SJSA1 (cell line): ENCODE results near the gene ITGB7. TPM values are rescaled to one million over a fixed set of nuclear protein-coding genes. Genes with fewer than 3 reads are reported as not detected.

Source experiments
- DNase-seq, 2 experiments: peaks; one replicate each; pipeline ENCODE4 v3.0.0-alpha.2; 2015 to 2020; ENCODE audit warnings: low spot score in 2 of 2, low read depth in 1 of 2
- H3K27ac ChIP-seq: fragments of 250-450 bp; sonication (Bioruptor Pico); 2 replicates; pipeline ENCODE4 v1.5.1; 2020; ENCODE audit warnings: mild to moderate bottlenecking, moderate library complexity
- H3K27me3 ChIP-seq: fragments of 250-450 bp; sonication (Bioruptor Pico); replicated peaks from 2 replicates; pipeline ENCODE4 v1.5.1; 2020; ENCODE audit warnings: mild to moderate bottlenecking, moderate library complexity
- H3K36me3 ChIP-seq: fragments of 250-450 bp; sonication (Bioruptor Pico); 2 replicates; pipeline ENCODE4 v1.5.1; 2020; ENCODE audit warnings: mild to moderate bottlenecking
- H3K4me1 ChIP-seq: fragments of 250-450 bp; sonication (Bioruptor Pico); replicated peaks from 2 replicates; pipeline ENCODE4 v1.6.1; 2021; ENCODE audit warnings: mild to moderate bottlenecking
- H3K4me3 ChIP-seq: fragments of 250-450 bp; sonication (Bioruptor Pico); 2 replicates; pipeline ENCODE4 v1.5.1; 2020; ENCODE audit warnings: mild to moderate bottlenecking
- H3K9me3 ChIP-seq: fragments of 250-450 bp; sonication (Bioruptor Pico); replicated peaks from 2 replicates; pipeline ENCODE4 v1.5.1; 2020; ENCODE audit warnings: mild to moderate bottlenecking
- total RNA-seq: library from RNA; depleted of rRNA; stranded (reverse); fragments of >200 nt; shearing (Covaris generic); gene quantifications from 2 replicates; pipeline ENCODE4 v1.2.3, GENCODE V29; 2014

ITGB7 gene
- total RNA-seq, 1 experiment from 2014 or later: 0.45 TPM

DNA sequence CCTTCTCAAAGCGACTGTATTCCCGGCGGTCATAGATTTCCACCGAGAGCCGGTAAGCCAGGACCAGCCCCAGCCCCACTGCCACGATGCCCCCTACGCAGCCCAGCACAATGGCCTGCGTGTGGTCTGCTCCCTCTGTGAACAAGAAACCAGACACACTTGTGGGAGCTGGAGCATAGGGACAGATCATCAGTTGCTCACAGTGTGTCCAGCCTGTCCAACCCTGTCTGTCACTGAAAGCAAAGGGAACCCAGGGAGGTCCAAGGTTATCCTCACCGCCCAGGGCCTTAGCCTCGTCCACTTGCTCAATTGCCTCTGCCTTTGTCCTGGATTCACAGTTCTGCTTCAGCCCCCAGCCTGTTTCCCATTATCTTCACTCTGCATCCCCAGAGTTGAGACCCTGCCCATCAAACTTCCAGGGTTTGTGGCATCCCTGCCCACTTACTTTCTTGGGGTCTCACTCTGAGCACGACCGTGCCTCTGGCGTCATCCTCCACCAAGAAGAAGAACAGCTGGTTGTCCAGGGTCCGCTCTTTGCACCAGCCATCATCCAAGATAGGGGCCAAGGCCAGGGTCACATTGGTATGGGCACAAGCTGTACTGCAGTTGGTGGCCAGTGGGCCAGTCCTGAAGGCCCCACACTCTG is 15.0 kb downstream of the ITGB7 start:
- H3K4me3 ChIP-seq: no peak overlapping the region
- no peaks in the 10 kb centered on the region for H3K27me3 ChIP-seq
- H3K27ac ChIP-seq: no peak overlapping the region
- H3K9me3 ChIP-seq: no peaks in the 10 kb centered on the region
- peaks cover 5% of the 10 kb centered on the region for H3K36me3 ChIP-seq
- no peak for DNase-seq
- no peaks in the 10 kb centered on the region for H3K4me1 ChIP-seq

DNA sequence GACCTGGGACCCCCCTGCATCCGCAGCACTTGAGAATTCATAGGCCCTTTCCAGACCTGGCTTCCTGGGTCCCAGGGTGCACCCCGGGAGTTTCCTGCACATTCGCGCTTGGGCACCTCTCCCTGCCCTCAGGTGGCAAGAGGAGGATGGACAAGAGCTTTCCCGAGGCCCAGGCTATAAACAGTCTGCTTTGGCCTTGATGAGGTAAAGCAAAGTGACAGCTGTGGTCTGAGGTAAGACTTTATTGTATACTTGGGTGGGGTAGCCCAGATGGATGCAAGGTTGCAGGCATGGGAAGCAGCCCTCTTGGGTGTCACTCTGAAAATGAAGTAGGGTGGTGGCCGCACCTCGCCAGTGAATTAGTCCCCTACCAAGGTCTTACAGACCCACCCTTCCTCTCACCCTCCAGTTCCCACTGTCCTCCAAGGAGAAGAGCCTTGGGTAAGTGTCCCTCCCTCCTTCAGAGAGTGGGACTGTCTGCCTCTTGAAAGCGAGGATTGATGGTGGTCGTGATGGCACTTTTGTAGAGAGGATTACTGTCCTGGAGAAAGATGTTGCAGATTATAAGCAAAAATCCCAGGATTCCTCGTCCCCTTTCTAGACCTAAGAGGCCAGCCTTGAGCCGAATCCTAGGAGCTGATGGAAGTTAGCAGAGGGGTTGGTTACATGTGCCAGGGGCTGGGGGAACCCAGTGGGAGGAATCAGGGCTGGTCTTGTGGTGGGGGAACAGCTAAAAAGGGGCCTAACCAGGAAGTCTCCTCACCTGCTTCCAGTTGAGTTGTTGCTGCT is 15.8 kb downstream of the ITGB7 start:
- Histone ChIP-seq H3K27me3 (no peaks in the 10 kb centered on the region), H3K9me3 (no peaks in the 10 kb centered on the region), H3K4me1 (no peaks in the 10 kb centered on the region), H3K36me3 (peaks cover 12% of the 10 kb centered on the region), H3K4me3 (no peak overlapping the region), H3K27ac (no peak overlapping the region)
- no peak for DNase-seq

DNA sequence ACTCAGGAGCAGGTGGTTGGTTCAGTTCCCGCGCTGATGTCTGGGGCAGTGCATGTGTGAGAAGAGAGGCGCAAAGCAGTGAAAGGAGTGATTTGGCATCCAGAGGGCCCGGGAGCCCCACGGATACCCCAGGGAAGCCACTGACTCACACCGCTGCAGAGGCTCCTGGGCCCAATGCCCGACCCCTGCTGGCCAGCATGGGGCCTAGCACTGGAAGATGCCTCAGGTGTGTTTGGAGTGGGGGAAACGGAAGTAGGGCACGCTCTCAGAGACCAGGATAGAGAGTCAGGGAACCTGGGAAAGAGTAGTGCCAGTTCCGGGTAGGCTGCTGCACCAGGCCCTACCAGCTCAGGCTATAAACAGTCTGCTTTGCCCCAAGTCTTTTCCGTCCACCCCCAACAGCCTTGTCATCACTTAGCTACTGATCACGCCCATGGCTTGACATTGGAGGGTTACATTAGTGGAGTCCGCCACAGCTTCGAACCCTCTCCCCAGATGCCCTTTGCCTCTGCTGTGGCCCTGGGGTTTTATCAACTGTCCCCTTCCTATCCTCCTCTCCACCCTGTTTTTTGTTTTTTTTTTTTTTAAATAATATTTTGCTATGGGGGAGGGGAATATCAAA is 16.8 kb downstream of the ITGB7 start:
- H3K4me3 ChIP-seq: no peak overlapping the region
- no peak for DNase-seq

DNA sequence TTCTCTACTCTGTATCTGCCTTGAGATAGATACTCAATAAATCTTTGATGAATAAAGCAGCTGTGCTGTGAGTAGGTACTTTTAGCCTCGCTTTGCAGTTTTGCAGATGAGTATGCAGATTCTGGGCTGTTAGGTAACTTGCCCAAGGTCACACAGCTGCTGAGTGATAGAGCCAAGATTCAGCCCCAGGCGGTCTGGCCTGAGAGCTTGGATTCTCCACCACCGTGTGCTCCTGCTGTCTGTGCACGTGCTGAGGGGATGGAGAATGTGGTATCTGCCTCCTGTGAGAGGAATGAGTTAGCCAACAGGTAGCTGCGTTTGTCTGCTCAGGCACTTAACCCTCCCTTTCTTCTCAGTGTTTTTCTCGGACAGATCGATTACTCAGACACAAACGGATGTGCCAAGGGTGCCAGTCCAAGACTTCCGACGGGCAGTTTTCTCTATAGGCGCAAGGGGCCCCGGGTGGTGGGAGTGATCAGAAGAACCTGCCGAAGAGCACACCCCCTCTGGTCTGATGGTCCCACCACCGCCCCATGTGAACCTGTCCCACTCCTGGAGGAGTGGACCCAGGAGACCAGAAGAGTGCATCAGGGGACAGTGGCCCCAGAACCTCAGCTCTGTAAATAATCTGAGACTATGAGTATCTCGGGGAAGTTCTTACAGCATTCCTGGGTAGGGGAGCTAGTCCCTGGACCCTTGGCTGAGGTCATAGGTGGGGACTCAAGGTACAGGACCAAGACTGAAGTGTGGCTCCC is 19.7 kb downstream of the ITGB7 start:
- H3K4me3 ChIP-seq: no peak overlapping the region
- H3K36me3 ChIP-seq: peaks cover 49% of the 10 kb centered on the region
- DNase-seq: no peak
- no peak overlapping the region for H3K27ac ChIP-seq
- no peaks in the 10 kb centered on the region; the same call in 1 of the 2 replicates for H3K4me1 ChIP-seq
- no peaks in the 10 kb centered on the region for H3K27me3 ChIP-seq
- H3K9me3 ChIP-seq: no peaks in the 10 kb centered on the region

More for the DNA sequence above, 16.8 kb downstream of the ITGB7 start:
- Histone ChIP-seq H3K4me1 (no peaks in the 10 kb centered on the region), H3K9me3 (no peaks in the 10 kb centered on the region), H3K27me3 (no peaks in the 10 kb centered on the region), H3K27ac (no peak overlapping the region), H3K36me3 (peaks cover 23% of the 10 kb centered on the region)

DNA sequence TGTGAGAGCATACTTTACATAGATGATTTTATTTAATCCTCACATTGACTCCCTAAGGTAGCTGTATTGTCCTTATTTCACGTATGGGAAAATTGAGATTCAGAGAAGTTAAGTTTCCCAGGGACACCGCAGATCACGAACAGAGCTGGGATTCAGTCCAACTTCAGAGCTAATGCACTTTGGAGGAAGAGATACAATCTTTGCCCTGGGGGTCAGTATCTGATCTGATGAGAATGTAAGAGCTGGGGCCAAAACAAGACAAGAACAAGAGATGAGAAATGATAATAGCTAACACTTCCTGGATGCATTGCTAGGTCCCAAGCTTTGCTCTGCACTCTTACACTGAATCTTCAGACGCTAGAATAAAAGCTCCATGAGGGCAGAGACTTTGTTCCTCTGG is 20.3 kb downstream of the ITGB7 start:
- H3K4me1 ChIP-seq: peaks cover 5% of the 10 kb centered on the region
- H3K9me3 ChIP-seq: no peaks in the 10 kb centered on the region
- H3K36me3 ChIP-seq: peaks cover 55% of the 10 kb centered on the region
- H3K4me3 ChIP-seq: no peak overlapping the region
- no peaks in the 10 kb centered on the region for H3K27me3 ChIP-seq
- H3K27ac ChIP-seq: no peak overlapping the region
- no peak for DNase-seq

DNA sequence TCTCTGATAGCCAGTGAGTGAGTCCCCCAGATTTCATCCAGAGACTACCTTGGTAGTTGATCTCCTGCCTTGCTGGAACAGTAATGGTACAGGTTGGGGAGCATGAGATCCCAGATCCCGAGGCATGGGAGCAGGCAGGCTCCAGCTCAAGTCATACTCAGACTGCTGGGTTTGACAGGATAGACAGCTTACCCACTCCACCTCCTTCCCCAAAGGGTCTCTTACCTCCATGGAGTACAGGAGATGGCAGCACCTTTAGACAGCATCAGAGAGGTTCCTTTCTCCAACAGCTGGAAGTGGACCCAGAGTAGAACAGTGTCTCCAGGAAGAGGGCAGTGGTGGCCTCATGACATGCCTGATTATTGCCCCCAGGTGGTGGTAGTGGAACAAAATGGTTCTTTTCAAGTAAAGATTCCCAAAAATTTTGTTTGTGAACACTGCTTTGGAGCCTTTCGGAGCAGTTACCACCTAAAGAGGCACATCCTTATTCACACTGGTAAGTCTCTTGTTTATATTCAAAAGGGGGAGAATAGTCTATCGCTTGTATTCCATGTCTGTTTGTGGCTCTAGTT is 21.4 kb downstream of the ITGB7 start:
- Histone ChIP-seq H3K4me3 (no peak overlapping the region), H3K27ac (no peak overlapping the region), H3K4me1 (peaks cover 9% of the 10 kb centered on the region), H3K9me3 (no peaks in the 10 kb centered on the region), H3K27me3 (no peaks in the 10 kb centered on the region), H3K36me3 (peaks cover 56% of the 10 kb centered on the region)
- no peak for DNase-seq

DNA sequence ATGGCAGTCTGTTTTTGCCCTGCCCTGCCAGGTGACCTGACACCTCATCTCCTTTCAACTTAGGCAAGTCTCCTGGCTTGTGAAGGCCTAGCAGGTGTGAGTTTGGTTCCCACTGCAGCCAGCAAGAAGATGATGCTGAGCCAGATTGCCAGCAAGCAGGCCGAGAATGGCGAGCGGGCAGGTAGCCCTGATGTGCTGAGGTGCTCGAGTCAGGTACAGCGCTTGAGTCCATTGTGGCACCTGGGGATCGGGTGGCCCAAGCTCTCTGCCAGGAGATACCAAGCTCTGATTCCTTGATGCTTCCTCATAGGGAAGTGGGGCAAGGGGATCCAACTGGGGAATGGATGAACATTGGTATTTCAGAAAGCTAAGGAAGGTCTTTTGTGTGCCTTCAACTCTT is 22.2 kb downstream of the ITGB7 start:
- Histone ChIP-seq H3K27me3 (no peaks in the 10 kb centered on the region), H3K36me3 (peaks cover 56% of the 10 kb centered on the region), H3K27ac (no peak overlapping the region), H3K9me3 (no peaks in the 10 kb centered on the region), H3K4me1 (peaks cover 11% of the 10 kb centered on the region), H3K4me3 (no peak overlapping the region)
- DNase-seq: no peak

DNA sequence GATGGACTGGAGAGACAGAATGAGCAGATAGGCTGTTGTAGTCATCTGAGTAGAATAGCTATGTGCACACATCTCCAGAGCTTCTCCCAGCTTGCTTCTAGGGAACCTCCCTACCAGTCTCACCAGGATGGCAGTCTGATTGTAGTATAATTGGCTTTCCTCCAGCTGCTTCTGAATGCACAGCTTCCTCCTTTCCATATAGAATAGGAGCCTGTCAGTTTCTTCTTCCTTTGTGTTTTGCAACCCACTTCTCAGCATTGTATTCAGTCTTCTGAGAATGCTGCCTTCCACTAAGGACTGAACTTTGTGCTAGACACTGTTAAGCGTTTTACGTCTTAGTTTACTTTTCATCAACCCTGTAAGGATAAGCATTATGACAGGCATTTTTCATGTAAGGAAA is 24.1 kb downstream of the ITGB7 start:
- Histone ChIP-seq H3K4me3 (no peak overlapping the region), H3K36me3 (peaks cover 56% of the 10 kb centered on the region), H3K4me1 (peaks cover 13% of the 10 kb centered on the region), H3K27ac (no peak overlapping the region), H3K27me3 (no peaks in the 10 kb centered on the region), H3K9me3 (no peaks in the 10 kb centered on the region)
- no peak for DNase-seq

DNA sequence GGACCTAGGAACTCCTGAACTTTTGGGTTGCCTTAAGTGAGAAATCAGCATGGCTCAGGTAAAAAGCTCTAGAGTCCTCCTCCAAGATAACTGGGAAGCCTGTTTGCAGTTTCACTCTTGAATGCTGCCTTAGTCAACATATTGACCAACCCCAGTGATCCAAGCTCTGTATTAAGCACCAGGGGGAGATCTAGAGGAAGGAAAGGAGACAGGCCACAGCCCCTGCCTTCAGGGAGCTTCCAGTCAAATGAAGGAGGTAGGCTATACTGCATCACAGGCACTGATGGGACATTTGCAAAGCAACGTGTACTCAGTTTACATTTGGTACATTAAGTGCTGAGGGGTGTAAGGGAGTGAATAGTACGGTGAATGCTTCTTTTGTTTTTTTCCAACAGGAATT is 25.1 kb downstream of the ITGB7 start:
- Histone ChIP-seq H3K27ac (no peak overlapping the region), H3K4me3 (peak overlapping the region; percentile 55), H3K36me3 (peaks cover 50% of the 10 kb centered on the region), H3K9me3 (no peaks in the 10 kb centered on the region), H3K4me1 (peaks cover 13% of the 10 kb centered on the region), H3K27me3 (no peaks in the 10 kb centered on the region)
- no peak for DNase-seq

DNA sequence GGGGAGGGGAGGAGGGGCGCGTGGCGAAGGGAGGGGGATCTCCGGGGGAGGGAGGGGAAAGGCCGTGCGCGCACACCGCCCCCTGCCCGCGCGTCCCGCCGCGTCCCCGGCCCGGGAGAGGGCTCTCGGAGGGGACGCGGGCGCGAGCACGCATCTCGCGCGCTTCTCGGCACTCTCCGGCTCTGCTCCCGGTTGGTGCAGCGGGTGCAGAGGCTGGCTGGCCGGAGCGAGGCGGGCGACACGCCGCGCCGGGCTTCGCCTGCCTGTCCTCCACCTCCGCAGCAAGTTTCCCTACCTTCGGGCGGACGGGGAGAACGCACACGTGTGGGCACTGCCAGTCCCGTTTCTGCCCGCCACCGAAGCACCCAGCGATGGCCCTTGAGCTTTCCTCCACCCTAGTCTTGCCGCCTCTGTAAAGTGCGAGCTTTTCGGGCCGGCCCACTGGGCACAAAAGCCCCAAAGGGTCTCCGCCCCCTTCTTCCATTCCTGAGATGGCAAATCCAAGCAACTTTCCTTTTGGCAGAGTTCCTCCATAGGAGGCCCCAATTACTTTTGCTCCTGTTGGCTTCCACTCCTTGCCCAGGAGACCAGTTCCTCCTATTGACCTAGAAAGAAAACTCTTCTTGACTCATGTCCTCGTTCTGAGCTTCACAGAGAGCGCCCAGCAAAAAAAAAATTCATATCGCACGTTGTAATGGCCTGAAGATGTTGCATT is 26.0 kb downstream of the ITGB7 start:
- H3K27ac ChIP-seq: no peak overlapping the region
- peak; percentile 62 to 77 for DNase-seq
- H3K9me3 ChIP-seq: no peaks in the 10 kb centered on the region
- no peaks in the 10 kb centered on the region for H3K27me3 ChIP-seq
- H3K36me3 ChIP-seq: peaks cover 42% of the 10 kb centered on the region
- H3K4me3 ChIP-seq: peak overlapping the region; percentile 55
- peaks cover 13% of the 10 kb centered on the region for H3K4me1 ChIP-seq

DNA sequence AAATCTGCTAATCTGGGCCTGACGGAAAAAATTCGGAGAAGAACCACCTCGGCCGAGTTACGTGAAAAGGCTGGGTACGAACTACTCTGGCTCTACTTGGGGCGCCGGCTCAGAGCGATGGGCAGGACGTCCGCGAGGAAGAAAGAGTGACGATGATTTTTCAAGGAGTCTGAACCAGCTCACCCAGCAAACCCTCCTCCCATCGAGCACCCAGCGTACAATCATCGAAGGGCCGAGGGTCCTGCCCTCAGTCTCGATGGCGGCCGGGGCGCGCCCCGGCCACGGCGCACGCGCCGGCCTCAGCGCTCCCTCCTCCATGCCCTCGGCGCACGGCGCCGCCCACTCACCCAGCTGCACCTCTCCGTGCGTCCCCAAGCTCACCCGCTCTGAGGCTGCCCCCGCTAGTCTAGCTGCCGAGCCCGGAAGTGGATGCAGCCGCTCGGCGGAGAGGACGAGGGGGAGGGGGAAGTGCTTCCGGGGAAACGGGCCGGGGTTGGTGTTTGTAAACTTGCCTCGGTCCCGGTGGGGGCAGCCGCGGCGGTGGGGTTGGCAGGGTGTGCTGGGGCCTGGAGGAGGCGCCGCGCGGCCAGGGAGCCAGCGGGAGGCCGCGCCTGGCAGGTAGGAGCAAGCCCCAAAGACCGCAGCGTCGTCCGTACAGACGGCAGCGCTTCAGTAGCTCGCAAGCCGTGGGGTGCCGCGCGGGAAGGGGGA is 26.7 kb downstream of the ITGB7 start, which contains the start of the genes CSAD and ZNF740:
Gene CSAD (minus strand): TSS at position 706 of the 711 bp plus-strand sequence. CDS start 7,455 bp downstream, outside the sequence.
Gene ZNF740 (plus strand): TSS at position 503 of the 711 bp plus-strand sequence. CDS start 1,262 bp downstream, outside the sequence.
- Histone ChIP-seq H3K4me3 (peak within 1 kb of the TSS; percentile 55), H3K27ac (peak within 1 kb of the TSS; percentile 34), H3K36me3 (peaks cover 35% of the 10 kb centered on the region)

DNA sequence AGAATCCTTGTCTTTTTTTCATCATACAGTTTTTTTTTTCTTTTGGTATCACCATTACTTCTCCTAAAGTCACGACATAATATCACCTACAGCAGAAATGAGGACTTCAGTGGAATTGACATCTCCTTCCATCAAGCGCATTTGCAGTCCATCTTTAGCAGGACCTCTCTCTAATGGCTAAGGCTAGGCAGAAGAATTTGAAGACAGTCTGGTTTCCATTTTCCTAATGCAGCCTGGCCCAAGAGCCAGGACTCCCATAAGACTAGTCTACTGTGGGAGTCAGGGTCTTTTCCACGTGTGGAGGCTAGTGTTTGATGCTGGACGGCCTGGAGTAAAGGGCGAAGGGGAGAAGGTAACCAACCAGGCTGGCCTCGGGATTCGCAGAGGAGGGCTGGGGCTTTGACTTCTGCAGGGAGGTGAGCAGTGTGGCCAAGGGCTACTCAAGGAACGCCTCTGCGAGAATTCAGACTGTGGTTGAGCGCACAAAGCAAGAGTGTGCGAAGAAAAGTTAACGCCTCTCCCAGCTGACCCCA is 27.3 kb downstream of the ITGB7 start:
- H3K27ac ChIP-seq: peak overlapping the region; percentile 30
- no peak for DNase-seq
- H3K4me3 ChIP-seq: peak overlapping the region; percentile 55
- peaks cover 17% of the 10 kb centered on the region for H3K4me1 ChIP-seq
- H3K36me3 ChIP-seq: peaks cover 28% of the 10 kb centered on the region
- H3K27me3 ChIP-seq: no peaks in the 10 kb centered on the region
- no peaks in the 10 kb centered on the region for H3K9me3 ChIP-seq

More for the DNA sequence above, 26.7 kb downstream of the ITGB7 start, which contains the start of the genes CSAD and ZNF740:
- Histone ChIP-seq H3K9me3 (no peaks in the 10 kb centered on the region), H3K27me3 (no peaks in the 10 kb centered on the region), H3K4me1 (peaks cover 14% of the 10 kb centered on the region)
- DNase-seq: peak; percentile 94 to 99
